Measurements from ENCODE around the gene AADAC. TPM values are rescaled to one million over a fixed set of nuclear protein-coding genes. Genes with fewer than 3 reads are reported as not detected.
"Not testable (repeated sequence)": the region's sequence is repeated elsewhere in the genome, so short reads cannot be mapped to it uniquely, and the experiment has no call there.

The AADAC gene, protein sequence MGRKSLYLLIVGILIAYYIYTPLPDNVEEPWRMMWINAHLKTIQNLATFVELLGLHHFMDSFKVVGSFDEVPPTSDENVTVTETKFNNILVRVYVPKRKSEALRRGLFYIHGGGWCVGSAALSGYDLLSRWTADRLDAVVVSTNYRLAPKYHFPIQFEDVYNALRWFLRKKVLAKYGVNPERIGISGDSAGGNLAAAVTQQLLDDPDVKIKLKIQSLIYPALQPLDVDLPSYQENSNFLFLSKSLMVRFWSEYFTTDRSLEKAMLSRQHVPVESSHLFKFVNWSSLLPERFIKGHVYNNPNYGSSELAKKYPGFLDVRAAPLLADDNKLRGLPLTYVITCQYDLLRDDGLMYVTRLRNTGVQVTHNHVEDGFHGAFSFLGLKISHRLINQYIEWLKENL
- 1 to 10 TPM in 1 of 3 donors, not detected in 2; 4.5 TPM for total RNA-seq

GRCh38 chr3:151813799-151814198 is at the start of gene AADAC:
AADAC (plus strand) TSS chr3:151814116; CDS start chr3:151814163, 47 bp downstream.
- no peak for TF ChIP-seq POLR2AphosphoS5 (IDR thresholded peaks at IDR 0.05)
- no peak for TF ChIP-seq POLR2A (IDR thresholded peaks at IDR 0.05)
- TF ChIP-seq, protein P1, sequence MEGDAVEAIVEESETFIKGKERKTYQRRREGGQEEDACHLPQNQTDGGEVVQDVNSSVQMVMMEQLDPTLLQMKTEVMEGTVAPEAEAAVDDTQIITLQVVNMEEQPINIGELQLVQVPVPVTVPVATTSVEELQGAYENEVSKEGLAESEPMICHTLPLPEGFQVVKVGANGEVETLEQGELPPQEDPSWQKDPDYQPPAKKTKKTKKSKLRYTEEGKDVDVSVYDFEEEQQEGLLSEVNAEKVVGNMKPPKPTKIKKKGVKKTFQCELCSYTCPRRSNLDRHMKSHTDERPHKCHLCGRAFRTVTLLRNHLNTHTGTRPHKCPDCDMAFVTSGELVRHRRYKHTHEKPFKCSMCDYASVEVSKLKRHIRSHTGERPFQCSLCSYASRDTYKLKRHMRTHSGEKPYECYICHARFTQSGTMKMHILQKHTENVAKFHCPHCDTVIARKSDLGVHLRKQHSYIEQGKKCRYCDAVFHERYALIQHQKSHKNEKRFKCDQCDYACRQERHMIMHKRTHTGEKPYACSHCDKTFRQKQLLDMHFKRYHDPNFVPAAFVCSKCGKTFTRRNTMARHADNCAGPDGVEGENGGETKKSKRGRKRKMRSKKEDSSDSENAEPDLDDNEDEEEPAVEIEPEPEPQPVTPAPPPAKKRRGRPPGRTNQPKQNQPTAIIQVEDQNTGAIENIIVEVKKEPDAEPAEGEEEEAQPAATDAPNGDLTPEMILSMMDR (IDR thresholded peaks at IDR 0.05) = no peak
- Histone ChIP-seq H3K9me3 (peaks cover 7 to 8% of the 10 kb centered on the region in 2 donors), H3K4me1 (no peaks in the 10 kb centered on the region), H3K36me3 (no peaks in the 10 kb centered on the region), H3K4me3 (no peak within 1 kb of the TSS), H3K27me3 (no peaks in the 10 kb centered on the region), H3K27ac (no peak within 1 kb of the TSS)
- DNase-seq (ENCODE audit: low spot score in 2 of 2) = no peak
- intact Hi-C loops (cut with DNase I; ENCODE audit: low total_unique reads) = no loop called here

DNA sequence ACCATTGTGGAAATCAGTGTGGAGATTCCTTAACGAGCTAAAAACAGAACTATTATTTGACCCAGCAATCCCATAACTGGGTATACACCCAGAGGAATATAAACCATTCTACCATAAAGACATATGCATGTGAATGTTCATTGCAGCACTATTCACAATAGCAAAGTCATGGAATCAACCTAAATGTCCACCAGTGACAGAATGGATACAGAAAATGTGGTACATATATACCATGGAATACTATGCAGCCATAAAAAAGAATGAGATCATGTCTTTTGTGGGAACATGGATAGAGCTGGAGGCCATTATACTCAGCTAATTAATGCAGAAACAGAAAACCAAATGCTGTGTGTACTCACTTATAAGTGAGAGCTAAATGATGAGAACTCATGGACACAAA is 49.2 kb upstream of the AADAC start:
- H3K9me3 ChIP-seq; intact Hi-C loops (cut with DNase I; ENCODE audit: low total_unique reads); H3K27me3 ChIP-seq: not testable (repeated sequence)

GRCh38 chr3:151765685-151766084 is 48.2 kb upstream of the AADAC start:
- Histone ChIP-seq H3K27me3 (no peaks in the 10 kb centered on the region), H3K4me1 (no peaks in the 10 kb centered on the region), H3K36me3 (no peaks in the 10 kb centered on the region), H3K27ac (no peak overlapping the region), H3K4me3 (no peak overlapping the region), H3K9me3 (no peaks in the 10 kb centered on the region)
- no peak for DNase-seq (ENCODE audit: low spot score in 2 of 2)
- intact Hi-C loops (cut with DNase I; ENCODE audit: low total_unique reads) = no loop called here
- TF ChIP-seq POLR2A (IDR thresholded peaks at IDR 0.05) (no peak), POLR2AphosphoS5 (IDR thresholded peaks at IDR 0.05) (no peak)
- TF ChIP-seq, protein P1 (IDR thresholded peaks at IDR 0.05) = no peak

More for the DNA sequence above, 49.2 kb upstream of the AADAC start:
- not testable (repeated sequence) for H3K4me3 ChIP-seq; DNase-seq (ENCODE audit: low spot score in 2 of 2); H3K4me1 ChIP-seq; H3K27ac ChIP-seq; H3K36me3 ChIP-seq

DNA sequence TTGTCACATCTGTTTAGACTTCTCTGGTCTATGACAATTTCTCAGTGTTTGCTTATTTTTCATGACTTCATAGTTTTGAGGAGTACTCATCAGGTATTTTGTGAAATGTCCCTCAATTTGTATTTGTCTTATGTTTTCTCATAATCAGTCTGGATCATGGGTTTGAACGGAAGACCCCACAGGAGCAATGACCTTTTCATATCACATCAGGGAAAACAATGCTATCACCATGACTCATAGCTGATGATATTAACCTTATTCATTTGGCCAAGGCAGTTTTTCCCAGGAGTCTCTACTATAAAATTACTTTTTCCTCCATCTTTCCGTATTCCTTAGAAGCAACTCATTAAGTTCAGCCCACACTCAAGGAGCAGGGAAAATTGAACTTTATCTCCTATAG is 47.5 kb upstream of the AADAC start:
- Histone ChIP-seq H3K36me3 (no peaks in the 10 kb centered on the region), H3K27ac (no peak overlapping the region), H3K9me3 (no peaks in the 10 kb centered on the region), H3K4me1 (no peaks in the 10 kb centered on the region), H3K4me3 (no peak overlapping the region), H3K27me3 (no peaks in the 10 kb centered on the region)
- no peak for DNase-seq (ENCODE audit: low spot score in 2 of 2)
- no peak for TF ChIP-seq POLR2AphosphoS5 (IDR thresholded peaks at IDR 0.05)
- TF ChIP-seq POLR2A (IDR thresholded peaks at IDR 0.05) = no peak
- TF ChIP-seq, protein P1 (IDR thresholded peaks at IDR 0.05) = no peak
- intact Hi-C loops (cut with DNase I; ENCODE audit: low total_unique reads) = no loop called here

GRCh38 chr3:151768393-151768930 is 45.5 kb upstream of the AADAC start:
- TF ChIP-seq, protein P1 (IDR thresholded peaks at IDR 0.05) = no peak
- no peak for TF ChIP-seq POLR2AphosphoS5 (IDR thresholded peaks at IDR 0.05)
- no peak for TF ChIP-seq POLR2A (IDR thresholded peaks at IDR 0.05)
- H3K9me3 ChIP-seq = no peaks in the 10 kb centered on the region
- no peaks in the 10 kb centered on the region for H3K4me1 ChIP-seq
- intact Hi-C loops (cut with DNase I; ENCODE audit: low total_unique reads) = no loop called here
- no peaks in the 10 kb centered on the region for H3K27me3 ChIP-seq
- no peak for DNase-seq (ENCODE audit: low spot score in 2 of 2)
- no peak overlapping the region for H3K27ac ChIP-seq
- H3K4me3 ChIP-seq = no peak overlapping the region
- H3K36me3 ChIP-seq = no peaks in the 10 kb centered on the region
